Measurements from ENCODE around the gene HCLS1.
"Not testable (repeated sequence)": the region's sequence is repeated elsewhere in the genome, so short reads cannot be mapped to it uniquely, and the experiment has no call there.

The HCLS1 gene

DNA sequence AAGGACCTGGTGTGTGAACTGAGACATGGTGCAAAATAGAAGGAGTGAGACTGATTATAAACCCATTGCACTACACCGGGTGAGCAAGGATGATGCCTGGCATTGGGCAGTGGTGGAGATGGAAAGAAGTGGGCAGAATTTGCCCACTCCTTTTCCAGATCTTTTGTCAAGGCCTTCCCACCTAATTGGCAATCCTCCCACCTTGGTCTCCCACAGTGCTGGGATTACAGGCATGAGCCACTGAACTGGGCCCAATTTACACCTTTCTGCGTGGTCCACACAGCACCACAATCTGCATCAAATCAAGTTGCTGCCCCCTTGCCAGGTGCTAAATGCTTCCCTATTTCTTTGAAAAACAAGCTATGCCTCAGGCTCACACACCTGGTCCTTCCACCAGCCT is 62.1 kb downstream of the HCLS1 start:
- no peak for DNase-seq (ENCODE audit: low spot score)

DNA sequence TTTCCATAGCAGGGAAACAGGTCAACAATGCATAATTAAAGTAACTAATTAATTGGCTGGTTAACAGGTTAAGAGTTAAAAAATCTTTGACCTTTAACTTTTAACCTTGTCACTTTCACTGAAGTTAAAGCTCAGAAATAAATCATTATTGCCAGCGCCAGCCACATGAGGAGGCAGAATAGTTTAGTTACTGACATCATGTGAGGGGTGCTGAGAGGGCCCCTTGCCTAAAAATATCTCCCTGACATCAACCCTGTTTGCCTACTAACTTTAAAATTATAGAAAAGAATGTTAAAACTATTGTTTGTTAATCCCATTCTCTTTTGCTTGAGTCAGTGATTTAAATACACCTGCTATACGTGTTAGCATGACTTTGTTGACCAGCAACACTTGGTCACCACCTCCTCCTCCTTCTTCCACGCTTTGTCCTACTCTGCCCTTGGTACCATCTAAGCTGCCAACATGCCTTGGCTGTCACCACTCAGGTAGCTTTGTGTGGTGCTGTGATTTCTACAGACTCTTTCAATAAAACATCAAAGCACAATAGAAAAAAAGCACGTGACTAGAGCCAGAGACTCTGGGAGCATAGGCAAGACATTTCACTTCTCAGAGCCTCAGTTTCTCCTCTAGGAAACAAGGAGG is 64.8 kb downstream of the HCLS1 start:
- no peak for DNase-seq (ENCODE audit: low spot score)

DNA sequence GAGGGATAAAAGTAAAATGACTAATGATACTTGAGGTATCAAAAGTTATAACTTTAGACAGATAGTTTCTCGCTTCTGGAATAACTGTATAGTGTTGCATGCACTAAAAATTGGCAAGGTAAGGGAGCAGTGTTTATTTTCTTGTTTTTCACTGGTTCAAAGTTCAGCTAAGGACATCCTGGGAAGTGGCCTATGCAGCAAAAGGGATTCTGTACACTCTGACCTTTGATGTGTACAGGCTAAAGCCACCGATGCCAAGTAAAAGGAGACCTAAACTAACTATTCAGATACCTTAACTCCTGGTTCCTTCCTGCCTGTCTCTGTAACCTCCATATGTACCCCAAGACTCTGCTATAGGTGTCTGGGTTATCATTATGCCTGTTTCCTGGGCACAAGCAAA is 65.9 kb downstream of the HCLS1 start:
- DNase-seq (ENCODE audit: low spot score), result no peak

DNA sequence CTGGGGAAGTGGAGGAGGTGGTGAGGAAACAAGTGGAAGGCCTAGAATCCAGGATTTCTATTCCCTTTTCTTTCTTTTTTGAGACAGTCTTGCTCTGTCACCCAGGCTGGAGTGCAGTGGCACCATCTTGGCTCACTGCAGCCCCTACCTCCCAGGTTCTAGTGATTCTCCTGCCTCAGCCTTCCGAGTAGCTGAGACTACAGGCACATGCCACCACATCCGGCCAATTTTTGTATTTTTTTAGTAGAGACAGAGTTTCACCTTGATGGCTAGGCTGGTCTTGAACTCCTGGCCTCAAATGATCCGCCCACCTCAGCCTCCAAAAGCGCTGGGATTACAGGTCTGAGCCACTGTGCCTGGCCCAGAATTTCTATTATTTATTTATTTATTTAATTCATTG is 66.9 kb downstream of the HCLS1 start:
- not testable (repeated sequence) for DNase-seq (ENCODE audit: low spot score)

DNA sequence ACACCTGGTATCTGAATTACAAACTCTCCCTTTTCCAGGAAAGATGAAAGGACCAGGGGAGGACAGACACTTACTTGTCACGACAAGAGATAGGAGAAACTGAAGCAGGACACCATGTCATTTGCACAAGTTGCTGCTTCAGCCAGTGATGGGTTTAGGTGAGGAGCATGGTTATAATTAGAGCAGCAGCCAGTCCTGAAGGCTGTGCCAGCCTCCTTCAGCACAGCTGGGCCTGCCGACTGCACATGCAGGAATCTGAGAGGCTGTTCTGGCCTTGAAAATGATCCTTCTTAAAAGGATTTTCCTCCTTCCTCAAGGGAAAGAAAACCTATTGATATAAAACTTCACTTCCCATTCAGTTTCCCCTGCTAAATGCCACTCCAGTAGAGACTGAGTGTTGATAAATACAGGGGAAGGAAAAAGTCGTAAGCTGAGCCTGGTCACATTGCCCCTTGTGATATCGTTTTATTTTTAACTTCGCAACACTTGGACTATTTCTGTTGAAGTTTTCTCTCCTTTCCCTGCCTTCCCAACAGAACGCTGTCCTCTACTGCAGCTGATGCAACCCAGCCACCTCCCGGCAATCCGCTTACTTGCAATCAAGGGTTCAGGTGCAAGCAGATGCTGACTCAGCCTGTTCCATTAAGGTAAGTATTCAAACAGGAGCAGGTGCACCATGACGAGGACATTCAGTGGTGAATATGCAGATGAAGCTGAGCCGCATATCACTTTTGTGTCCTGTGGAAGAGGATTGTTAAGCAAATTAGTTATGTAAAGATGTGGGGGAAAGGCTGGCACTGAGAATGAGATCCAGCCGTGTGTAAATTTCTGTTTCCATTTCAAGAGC is 67.6 kb downstream of the HCLS1 start, which contains the start of gene FBXO40:
Gene FBXO40 (plus strand): TSS at position 524 of the 847 bp plus-strand sequence. CDS start 27,197 bp downstream, outside the sequence.
- no peak for DNase-seq (ENCODE audit: low spot score)

DNA sequence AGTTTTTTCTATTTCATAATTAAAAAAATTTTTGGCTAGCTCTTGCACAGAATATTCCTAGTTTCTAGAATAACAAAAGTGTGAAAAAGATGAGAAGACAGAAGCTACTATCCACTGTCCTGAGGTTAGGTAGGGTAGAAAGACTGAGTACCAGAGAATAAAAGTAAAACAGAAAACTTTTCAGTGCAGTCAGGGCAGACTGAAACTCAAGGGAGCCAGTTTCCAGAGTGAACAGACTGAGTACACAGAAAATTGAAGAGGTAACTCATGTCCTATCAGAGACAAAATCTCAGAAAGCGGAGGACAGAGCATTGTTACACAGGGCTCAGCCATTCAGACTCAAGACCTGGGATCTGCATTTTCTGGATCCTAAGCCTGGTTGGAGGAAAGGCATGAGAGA is 76.3 kb downstream of the HCLS1 start:
- no peak for DNase-seq (ENCODE audit: low spot score)

DNA sequence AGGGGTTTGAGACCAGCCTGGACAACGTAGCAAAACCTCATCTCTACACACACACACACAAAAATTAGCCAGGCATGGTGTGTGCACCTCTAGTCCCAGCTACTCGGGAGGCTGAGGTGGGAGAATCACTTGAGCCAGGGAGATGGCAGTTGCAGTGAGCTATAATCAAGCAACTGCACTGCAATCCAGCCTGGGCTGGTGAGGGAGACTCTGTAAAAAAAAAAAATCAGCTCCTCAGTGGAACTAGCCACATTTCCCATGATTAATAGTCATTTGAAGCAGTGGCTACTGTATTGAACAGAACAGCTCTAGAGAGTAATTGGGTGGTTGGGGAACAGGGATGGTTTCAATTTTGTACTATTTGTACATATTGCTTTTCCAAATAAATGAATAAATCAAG is 79.0 kb downstream of the HCLS1 start:
- DNase-seq (ENCODE audit: low spot score), result no peak
